Smooth muscle cell (in vitro differentiated cells): ENCODE results near the gene ARRDC3. TPM values are rescaled to one million over a fixed set of nuclear protein-coding genes. Genes with fewer than 3 reads are reported as not detected.
"Not testable (repeated sequence)": the region's sequence is repeated elsewhere in the genome, so short reads cannot be mapped to it uniquely, and the experiment has no call there.

Experiments used
- DNase-seq: peaks from one replicate; lab custom pipeline; 2025; ENCODE audit not compliant: unreplicated experiment; lab: John Stamatoyannopoulos, UW
- H2AFZ ChIP-seq: fragments of 200-600 bp; sonication (generic); 2 replicates; pipeline ENCODE4 v1.6.0; 2016; ENCODE audit warnings: antibody characterized with exemption, low read depth, mild to moderate bottlenecking
- H3F3A ChIP-seq: fragments of 200-600 bp; sonication (generic); 2 replicates; pipeline ENCODE4 v1.6.0; 2017; ENCODE audit warnings: antibody characterized with exemption, low read depth
- H3K27ac ChIP-seq: fragments of 200-600 bp; sonication (generic); 2 replicates; pipeline ENCODE4 v1.5.1; 2016; ENCODE audit warnings: low read depth, mild to moderate bottlenecking
- H3K27me3 ChIP-seq: fragments of 200-600 bp; sonication (generic); 2 replicates; pipeline ENCODE4 v1.6.1; 2016; ENCODE audit warnings: low read depth, mild to moderate bottlenecking
- H3K36me3 ChIP-seq: fragments of 200-600 bp; sonication (generic); 2 replicates; pipeline ENCODE4 v1.5.1; 2016; ENCODE audit warnings: low read depth
- H3K4me1 ChIP-seq: fragments of 200-600 bp; sonication (generic); 2 replicates; pipeline ENCODE4 v1.5.1; 2016; ENCODE audit warnings: low read depth
- H3K4me2 ChIP-seq: fragments of 200-600 bp; sonication (generic); 2 replicates; pipeline ENCODE4 v1.6.0; 2016; ENCODE audit warnings: mild to moderate bottlenecking
- H3K4me3 ChIP-seq: fragments of 200-600 bp; sonication (generic); 2 replicates; pipeline ENCODE4 v1.5.1; 2016; ENCODE audit warnings: mild to moderate bottlenecking
- H3K79me2 ChIP-seq: fragments of 200-600 bp; sonication (generic); 2 replicates; pipeline ENCODE4 v1.6.0; 2016; ENCODE audit warnings: low read depth, mild to moderate bottlenecking
- H3K9ac ChIP-seq: fragments of 200-600 bp; sonication (generic); 2 replicates; pipeline ENCODE4 v1.6.0; 2016; ENCODE audit warnings: low read depth
- H3K9me3 ChIP-seq: fragments of 200-600 bp; sonication (generic); replicated peaks from 2 replicates; pipeline ENCODE4 v1.5.1; 2016; ENCODE audit warnings: low read depth
- H4K20me1 ChIP-seq: fragments of 200-600 bp; sonication (generic); 2 replicates; pipeline ENCODE4 v1.6.0; 2016; ENCODE audit warnings: low read depth
- CTCF ChIP-seq: fragments of 200-600 bp; sonication (generic); IDR thresholded peaks from 2 replicates; pipeline ENCODE4 v1.5.1; 2017; ENCODE audit warnings: borderline replicate concordance, mild to moderate bottlenecking, antibody characterized with exemption; ENCODE audit not compliant: insufficient read depth, poor library complexity, severe bottlenecking
- WGBS: methylation state at CpG from one replicate; pipeline ENCODE4 v1.1.7; 2016; ENCODE audit warnings: low lambda C conversion rate; 5-methylcytosine and 5-hydroxymethylcytosine counted together
- polyA plus RNA-seq: library from polyadenylated mRNA; unstranded; fragments of >200 nt; fragmentation: Nextera tagmentation; extraction: Ambion mirVana; gene quantifications from 2 replicates; pipeline ENCODE4 v1.2.1, GENCODE V29; 2016
- total RNA-seq: library from RNA; depleted of rRNA; stranded (reverse); fragments of >200 nt; gene quantifications from 2 replicates; pipeline ENCODE4 v1.2.3, GENCODE V29; 2014

The ARRDC3 gene
- total and polyA plus RNA-seq, 2 experiments from 2014 or later = 27.1 to 95.0 TPM

- no peak for DNase-seq
These were observed 14.7 kb upstream of the ARRDC3 start for GRCh38 chr5:91397791-91398190.

GRCh38 chr5:91390268-91390667 is 7.2 kb upstream of the ARRDC3 start:
- DNase-seq = no peak
- 100% methylated on average over 4 of the region's 4 CpGs for WGBS
- Histone ChIP-seq H3K27me3 (no peaks in the 10 kb centered on the region), H3K4me3 (no peak overlapping the region), H4K20me1 (no peaks in the 10 kb centered on the region), H3K9me3 (no peaks in the 10 kb centered on the region), H3K79me2 (no peaks in the 10 kb centered on the region), H3K4me1 (no peaks in the 10 kb centered on the region), H3F3A (no peaks in the 10 kb centered on the region), H2AFZ (no peak overlapping the region), H3K36me3 (no peaks in the 10 kb centered on the region), H3K4me2 (no peak overlapping the region), H3K27ac (no peak overlapping the region), H3K9ac (no peak overlapping the region)
- TF ChIP-seq CTCF = no peak

More at GRCh38 chr5:91397791-91398190, 14.7 kb upstream of the ARRDC3 start:
- no peaks in the 10 kb centered on the region for H4K20me1 ChIP-seq
- H3K79me2 ChIP-seq = no peaks in the 10 kb centered on the region
- H3K4me1 ChIP-seq = no peaks in the 10 kb centered on the region
- TF ChIP-seq CTCF = no peak
- H3K27me3 ChIP-seq = no peaks in the 10 kb centered on the region
- no peak overlapping the region for H2AFZ ChIP-seq
- no peaks in the 10 kb centered on the region for H3F3A ChIP-seq
- H3K27ac ChIP-seq = no peak overlapping the region
- H3K4me2 ChIP-seq = no peak overlapping the region
- H3K4me3 ChIP-seq = no peak overlapping the region
- H3K9me3 ChIP-seq = no peaks in the 10 kb centered on the region
- no peak overlapping the region for H3K9ac ChIP-seq
- H3K36me3 ChIP-seq = no peaks in the 10 kb centered on the region

GRCh38 chr5:91389555-91389954 is 6.4 kb upstream of the ARRDC3 start:
- H3K4me1 ChIP-seq, H3K79me2 ChIP-seq, H4K20me1 ChIP-seq, H2AFZ ChIP-seq, H3K36me3 ChIP-seq, H3K9ac ChIP-seq, H3K4me2 ChIP-seq, H3F3A ChIP-seq, H3K27me3 ChIP-seq, H3K9me3 ChIP-seq, H3K4me3 ChIP-seq, DNase-seq, H3K27ac ChIP-seq: not testable (repeated sequence)

- H3K36me3 ChIP-seq = no peaks in the 10 kb centered on the region
- TF ChIP-seq CTCF = no peak
- 95% methylated on average over 5 of the region's 5 CpGs for WGBS
- H3K4me3 ChIP-seq = no peak overlapping the region
- H3K9ac ChIP-seq = no peak overlapping the region
- no peak overlapping the region for H2AFZ ChIP-seq
- no peaks in the 10 kb centered on the region for H4K20me1 ChIP-seq
- H3F3A ChIP-seq = peaks cover 10% of the 10 kb centered on the region
- DNase-seq = no peak
- no peak overlapping the region for H3K27ac ChIP-seq
- no peaks in the 10 kb centered on the region for H3K9me3 ChIP-seq
- H3K79me2 ChIP-seq = no peaks in the 10 kb centered on the region
- H3K4me1 ChIP-seq = peaks cover 9% of the 10 kb centered on the region
- H3K4me2 ChIP-seq = no peak overlapping the region
- no peaks in the 10 kb centered on the region for H3K27me3 ChIP-seq
These were observed 5.2 kb upstream of the ARRDC3 start for GRCh38 chr5:91388362-91388761.
